K562 (cell line): ENCODE results near the gene SMC1A. TPM values are rescaled to one million over a fixed set of nuclear protein-coding genes. Genes with fewer than 3 reads are reported as not detected.

Experiments used
- ETV5 ChIP-seq: sonication (generic); formaldehyde crosslinking; IDR thresholded peaks from 2 replicates; pipeline ENCODE4 v1.4.0; 2020; ENCODE audit warnings: low read depth, mild to moderate bottlenecking, missing genetic modification reagents
- FOS ChIP-seq: IDR thresholded peaks from 3 replicates; pipeline ENCODE4 v1.6.1; 2011; ENCODE audit not compliant: insufficient read length; ENCODE audit errors: extremely low read depth
- HLTF ChIP-seq: fragments of 450-650 bp; IDR thresholded peaks from 2 replicates; pipeline ENCODE4 v1.6.1; 2016
- MED1 ChIP-seq: sonication (generic); formaldehyde crosslinking; IDR thresholded peaks from 2 replicates; pipeline ENCODE4 v1.8.1; 2023; ENCODE audit warnings: missing genetic modification reagents, borderline replicate concordance
- MITF ChIP-seq: IDR thresholded peaks from 2 replicates; pipeline ENCODE4 v1.6.1; 2014; ENCODE audit warnings: antibody characterized with exemption
- POLR2H ChIP-seq: IDR thresholded peaks from 2 replicates; pipeline ENCODE4 v1.6.1; 2016; ENCODE audit warnings: missing genetic modification characterization, low read depth, mild to moderate bottlenecking, control low read depth, missing compliant biosample characterization, moderate library complexity
- PPARD ChIP-seq: fragments of 250-450 bp; sonication (Bioruptor Pico); IDR thresholded peaks from 2 replicates; pipeline ENCODE4 v1.8.0; 2022; ENCODE audit warnings: inconsistent platforms, mild to moderate bottlenecking, moderate library complexity
- RBM17 ChIP-seq: fragments of 200-400 bp; formaldehyde crosslinking; IDR thresholded peaks from 2 replicates; pipeline ENCODE4 v1.6.1; 2017; ENCODE audit warnings: low read depth, mild to moderate bottlenecking, low read length, borderline replicate concordance
- RFX1 ChIP-seq: fragments of 450-650 bp; IDR thresholded peaks from 2 replicates; pipeline ENCODE4 v1.6.1; 2016; ENCODE audit warnings: mild to moderate bottlenecking, moderate library complexity
- U2AF2 ChIP-seq: fragments of 200-400 bp; formaldehyde crosslinking; optimal IDR thresholded peaks from 2 replicates; pipeline ENCODE3; 2017; ENCODE audit warnings: low read depth, mild to moderate bottlenecking, low read length
- USF1 ChIP-seq: sonication (generic); formaldehyde crosslinking; IDR thresholded peaks from 2 replicates; pipeline ENCODE4 v1.9.0; 2022; ENCODE audit warnings: mild to moderate bottlenecking, missing genetic modification reagents
- VEZF1 ChIP-seq: fragments of 200-800 bp; sonication (Bioruptor generic); IDR thresholded peaks from 2 replicates; pipeline ENCODE4 v1.6.1; 2017; ENCODE audit warnings: missing genetic modification characterization, missing compliant biosample characterization
- ZNF175 ChIP-seq: fragments of 200-800 bp; sonication (Bioruptor generic); IDR thresholded peaks from 2 replicates; pipeline ENCODE4 v1.6.1; 2016; ENCODE audit warnings: low read depth, mild to moderate bottlenecking, missing genetic modification characterization, missing compliant biosample characterization
- ZNF407 ChIP-seq: fragments of 450-650 bp; IDR thresholded peaks from 2 replicates; pipeline ENCODE4 v1.6.1; 2016; ENCODE audit warnings: low read depth
- ZNF511 ChIP-seq: sonication (generic); formaldehyde crosslinking; IDR thresholded peaks from 2 replicates; pipeline ENCODE4 v1.8.0; 2022; ENCODE audit warnings: mild to moderate bottlenecking, missing genetic modification reagents
- ZNF717 ChIP-seq: fragments of 250-450 bp; sonication (Bioruptor Pico); IDR thresholded peaks from 2 replicates; pipeline ENCODE4 v1.5.0; 2021
- ZZZ3 ChIP-seq: fragments of 450-650 bp; IDR thresholded peaks from 2 replicates; pipeline ENCODE4 v1.6.1; 2016; ENCODE audit warnings: antibody characterized with exemption, mild to moderate bottlenecking, moderate library complexity
- polyA plus RNA-seq, 8 experiments: library from polyadenylated mRNA; depleted of rRNA in 4 of 8; stranded (reverse) in 5 of 8; unstranded in 3 of 8; fragments of >200 nt; fragmentation: Nextera tagmentation in 2 of 8; fragmentation: Illumina TruSeq in 1 of 8; extraction: Ambion mirVana in 2 of 8; extraction: Trizol in 1 of 8; gene quantifications; 2 replicates each; pipeline versions ENCODE4 v1.2.1 to v1.2.3, GENCODE V29; 2011 to 2014; ENCODE audit warnings: inconsistent platforms in 1 of 8, missing spikeins in 1 of 8
- total RNA-seq, 7 experiments: library from RNA; depleted of rRNA in 6 of 7; stranded (reverse); fragments of >200 nt in 6 of 7; fragmentation: Illumina TruSeq in 2 of 7; extraction: Trizol in 2 of 7; gene quantifications; 2 replicates each; pipeline versions ENCODE4 v1.2.1 to v1.2.3, GENCODE V29; 2011 to 2021; ENCODE audit warnings: low replicate concordance in 1 of 7

Gene SMC1A
- total and polyA plus RNA-seq, 9 of the 15 experiments (the other 6 are each of a cell fraction or from before 2014, with no cell fraction given), result 28.5 to 126 (median 71.2) TPM

- TF ChIP-seq MITF, result no peak
- no peak for TF ChIP-seq RBM17
- no peak for TF ChIP-seq ZNF407
- TF ChIP-seq MED1 (CRISPR knock-in tag), result no peak
- no peak for TF ChIP-seq ZNF511 (CRISPR knock-in tag)
- TF ChIP-seq ZZZ3, result no peak
- TF ChIP-seq PPARD (CRISPR knock-in tag), result no peak
- no peak for TF ChIP-seq HLTF
- no peak for TF ChIP-seq ZNF717
- TF ChIP-seq ETV5 (CRISPR knock-in tag), result no peak
- no peak for TF ChIP-seq POLR2H (tag)
- no peak for TF ChIP-seq USF1 (CRISPR knock-in tag)
- peak; percentile 39; the same call in 1 of the 2 replicates for TF ChIP-seq RFX1
- TF ChIP-seq U2AF2, result no peak
- TF ChIP-seq FOS, result no peak
- TF ChIP-seq VEZF1 (CRISPR knock-in tag), result peak; percentile 51
- TF ChIP-seq ZNF175 (CRISPR knock-in tag), result no peak
Measured at GRCh38 chrX:53374222-53374820, 48.1 kb downstream of the SMC1A start (continued).
